ENCODE measurements around the gene DIS3L2.

Gene DIS3L2

DNA sequence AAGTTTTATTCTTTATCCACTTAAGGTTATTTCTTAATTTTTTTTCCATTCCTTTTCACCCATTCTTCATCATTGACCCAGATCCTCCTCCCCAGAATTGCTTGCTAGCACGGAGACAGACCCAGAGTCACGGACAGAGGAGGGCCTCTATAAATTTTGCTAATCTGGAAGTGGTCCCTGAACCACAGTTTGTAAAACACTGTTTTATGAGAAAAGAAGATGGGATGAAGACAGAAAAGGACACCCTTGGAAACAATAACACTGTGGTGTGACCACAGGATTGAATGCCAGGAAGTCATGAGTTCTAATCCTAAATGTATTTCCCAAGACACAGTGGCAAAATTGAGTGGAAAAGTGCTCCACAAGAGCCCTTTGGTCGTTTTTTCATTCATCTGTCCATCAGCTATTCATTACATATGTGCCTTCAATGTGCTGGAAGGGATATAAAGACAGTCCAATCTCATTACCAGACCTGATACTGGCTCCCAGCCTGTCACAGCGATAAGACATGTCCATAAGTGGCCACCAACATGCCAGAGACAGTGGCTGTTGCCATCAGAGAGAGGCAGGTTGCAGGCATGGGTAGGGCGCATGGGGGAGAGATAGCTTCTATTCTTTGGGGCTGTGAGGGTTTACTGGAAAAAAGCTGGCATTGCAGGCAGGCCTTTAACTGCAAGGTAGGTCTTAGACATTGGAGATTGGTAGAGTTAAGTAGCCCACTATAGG, 241.8 kb downstream of the DIS3L2 start:
- TF ChIP-seq, protein P1, sequence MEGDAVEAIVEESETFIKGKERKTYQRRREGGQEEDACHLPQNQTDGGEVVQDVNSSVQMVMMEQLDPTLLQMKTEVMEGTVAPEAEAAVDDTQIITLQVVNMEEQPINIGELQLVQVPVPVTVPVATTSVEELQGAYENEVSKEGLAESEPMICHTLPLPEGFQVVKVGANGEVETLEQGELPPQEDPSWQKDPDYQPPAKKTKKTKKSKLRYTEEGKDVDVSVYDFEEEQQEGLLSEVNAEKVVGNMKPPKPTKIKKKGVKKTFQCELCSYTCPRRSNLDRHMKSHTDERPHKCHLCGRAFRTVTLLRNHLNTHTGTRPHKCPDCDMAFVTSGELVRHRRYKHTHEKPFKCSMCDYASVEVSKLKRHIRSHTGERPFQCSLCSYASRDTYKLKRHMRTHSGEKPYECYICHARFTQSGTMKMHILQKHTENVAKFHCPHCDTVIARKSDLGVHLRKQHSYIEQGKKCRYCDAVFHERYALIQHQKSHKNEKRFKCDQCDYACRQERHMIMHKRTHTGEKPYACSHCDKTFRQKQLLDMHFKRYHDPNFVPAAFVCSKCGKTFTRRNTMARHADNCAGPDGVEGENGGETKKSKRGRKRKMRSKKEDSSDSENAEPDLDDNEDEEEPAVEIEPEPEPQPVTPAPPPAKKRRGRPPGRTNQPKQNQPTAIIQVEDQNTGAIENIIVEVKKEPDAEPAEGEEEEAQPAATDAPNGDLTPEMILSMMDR (conservative IDR thresholded peaks at IDR 0.05; ENCODE audit: low read depth): no peak
- POLR2A ChIA-PET (ENCODE audit: low non-redundant PET): no interaction called here
- no peak overlapping the region for H3K27ac ChIP-seq
- no peak for DNase-seq (ENCODE audit: low spot score)
- CTCF ChIA-PET: interaction anchor here (0.7 kb wide), 1 partner anchor 96 kb away, joined by 3 read pairs; no protein-coding TSS in a partner anchor

DNA sequence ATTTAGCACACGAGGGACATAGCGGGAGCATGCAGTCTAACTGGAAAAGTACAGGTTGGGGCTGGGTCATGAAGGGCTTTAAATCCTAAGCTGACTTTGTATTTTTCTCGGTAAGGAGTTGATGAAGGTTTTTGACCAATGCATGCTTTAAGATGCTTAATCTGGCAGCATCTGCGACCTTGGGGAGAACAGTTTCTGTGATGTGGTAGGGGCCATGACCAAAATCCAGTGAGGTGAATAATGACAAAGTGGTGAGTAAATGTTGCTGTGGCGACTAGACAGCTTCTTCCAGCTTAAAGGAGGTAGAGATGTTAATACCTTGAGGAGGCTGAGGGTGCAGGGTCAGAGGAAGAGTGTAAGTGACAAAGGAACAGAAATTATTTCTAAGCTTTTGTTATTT, 242.4 kb downstream of the DIS3L2 start:
- TF ChIP-seq, protein P1 (conservative IDR thresholded peaks at IDR 0.05; ENCODE audit: low read depth): no peak
- POLR2A ChIA-PET (ENCODE audit: low non-redundant PET): no interaction called here
- no peak for DNase-seq (ENCODE audit: low spot score)
- CTCF ChIA-PET: interaction anchor here (0.7 kb wide), 2 partner anchors 63 to 96 kb away, joined by 3 read pairs; no protein-coding TSS in a partner anchor
- no peak overlapping the region for H3K27ac ChIP-seq

DNA sequence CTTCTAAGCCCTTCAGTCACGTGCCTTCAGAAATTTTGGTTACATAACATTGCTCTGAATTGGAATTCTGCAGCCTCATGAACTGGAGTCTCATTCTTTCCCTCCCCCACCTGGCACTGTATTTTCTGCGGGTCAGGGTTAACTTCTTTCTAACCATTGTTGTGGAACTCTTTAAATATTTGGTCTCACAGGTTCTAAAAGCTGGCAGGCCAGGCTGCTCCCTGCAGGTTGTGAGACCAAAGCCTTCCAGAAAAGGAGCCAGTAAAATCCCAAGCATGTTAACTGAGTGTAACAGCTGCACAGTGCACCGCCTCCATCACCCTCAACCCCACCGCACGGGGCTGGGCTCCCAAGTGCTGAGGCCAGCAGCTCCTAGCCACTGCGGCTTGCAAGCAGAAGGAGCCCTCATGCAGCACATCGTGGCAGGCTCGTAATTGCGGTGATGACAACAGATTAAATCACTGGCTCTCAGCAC, 243.0 kb downstream of the DIS3L2 start:
- TF ChIP-seq, protein P1 (conservative IDR thresholded peaks at IDR 0.05; ENCODE audit: low read depth): no peak
- DNase-seq (ENCODE audit: low spot score): no peak
- ChIA-PET POLR2A (ENCODE audit: low non-redundant PET) (no interaction called here), CTCF (interaction anchor here (0.7 kb wide), 1 partner anchor 63 kb away, joined by 3 read pairs; no protein-coding TSS in a partner anchor)
- H3K27ac ChIP-seq: no peak overlapping the region

DNA sequence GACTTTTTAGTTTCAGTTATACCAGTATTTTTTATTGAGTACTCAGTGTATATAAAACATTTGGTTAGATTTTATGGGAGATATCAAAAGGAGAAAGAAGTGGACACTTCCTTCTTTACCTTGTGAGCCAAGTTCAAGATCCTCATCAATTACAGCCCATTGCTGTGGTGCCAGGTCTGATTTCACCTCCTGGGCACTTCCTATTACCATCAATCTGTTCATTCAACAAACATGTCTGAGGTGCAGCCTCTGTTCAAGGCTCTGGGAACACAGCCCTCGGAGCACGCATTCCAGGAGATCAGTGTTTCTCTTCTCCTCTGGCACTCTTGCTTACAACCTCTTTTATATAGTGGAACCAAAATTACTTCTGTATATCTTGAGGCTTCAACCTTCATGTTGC, 245.7 kb downstream of the DIS3L2 start:
- no peak overlapping the region for H3K27ac ChIP-seq
- CTCF ChIA-PET: interaction anchor here (0.6 kb wide), 1 partner anchor 15 kb away, joined by 6 read pairs; no protein-coding TSS in a partner anchor
- DNase-seq (ENCODE audit: low spot score): no peak
- POLR2A ChIA-PET (ENCODE audit: low non-redundant PET): no interaction called here
- TF ChIP-seq, protein P1 (conservative IDR thresholded peaks at IDR 0.05; ENCODE audit: low read depth): no peak

DNA sequence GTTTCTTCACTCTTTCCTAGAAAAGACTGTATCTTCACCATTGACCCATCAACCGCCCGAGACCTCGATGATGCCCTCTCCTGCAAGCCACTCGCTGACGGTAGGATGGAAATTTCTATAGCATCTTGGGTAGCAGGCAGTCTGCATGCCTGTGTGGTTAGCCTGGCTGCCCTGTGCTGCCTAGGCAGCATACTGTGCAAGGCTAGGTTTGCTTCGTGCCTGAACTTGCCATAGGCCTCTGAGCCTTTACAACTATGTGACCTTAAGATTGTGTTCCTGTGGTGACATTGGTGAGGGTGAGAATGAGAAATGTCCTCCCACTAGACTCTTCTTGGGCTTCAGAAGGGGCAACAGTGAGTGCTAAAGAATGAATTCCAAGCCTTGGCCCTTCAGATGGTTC, 248.8 kb downstream of the DIS3L2 start:
- no peak for DNase-seq (ENCODE audit: low spot score)
- no peak overlapping the region for H3K27ac ChIP-seq
- ChIA-PET POLR2A (ENCODE audit: low non-redundant PET) (no interaction called here), CTCF (interaction anchor here (0.7 kb wide), 1 partner anchor 89 kb away, joined by 3 read pairs; no protein-coding TSS in a partner anchor)
- TF ChIP-seq, protein P1 (conservative IDR thresholded peaks at IDR 0.05; ENCODE audit: low read depth): no peak

DNA sequence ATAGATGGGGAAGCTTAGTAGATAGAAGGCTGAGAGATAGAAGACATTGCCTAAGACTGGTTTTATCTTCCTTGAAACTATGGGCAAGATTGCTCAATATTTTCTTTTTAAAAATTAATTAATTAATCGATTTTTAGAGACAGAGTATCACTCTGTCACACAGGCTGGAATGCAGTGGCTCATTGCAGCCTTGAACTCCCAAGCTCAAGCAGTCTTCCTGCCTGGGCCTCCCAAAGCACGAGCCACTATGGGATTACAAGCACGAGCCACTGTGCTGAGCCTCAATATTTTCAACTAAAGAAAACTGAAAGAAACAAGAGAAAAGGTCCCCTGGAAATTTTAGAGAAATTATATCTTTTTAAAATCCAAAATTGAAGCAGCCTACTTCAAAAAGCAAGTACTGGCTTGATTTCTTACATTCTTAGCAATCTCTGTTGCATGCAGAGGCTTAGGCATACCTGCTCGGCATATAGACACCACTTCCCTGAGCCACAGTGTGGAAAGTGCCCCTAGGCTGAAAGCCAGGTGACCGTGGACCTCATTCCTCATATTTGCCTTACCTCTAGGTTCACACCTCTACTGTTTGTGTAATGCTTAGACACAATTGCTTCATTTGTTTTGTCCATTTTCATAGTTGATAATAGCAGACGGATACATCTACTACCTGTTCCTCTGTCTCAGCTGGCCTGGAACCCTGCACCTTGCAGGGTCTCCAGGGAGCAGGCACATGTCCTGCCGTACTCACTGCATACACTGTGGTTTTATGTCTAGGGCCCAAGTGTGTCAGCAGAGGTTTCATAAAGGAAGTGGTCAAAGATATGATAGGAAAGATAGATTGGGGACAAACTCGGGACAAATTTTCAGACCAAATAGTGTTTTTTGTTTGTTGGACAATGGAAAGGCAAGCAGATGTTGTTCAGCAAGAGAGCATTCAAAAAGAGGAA, 250.5 kb downstream of the DIS3L2 start:
- no peak overlapping the region for H3K27ac ChIP-seq
- CTCF ChIA-PET: no interaction called here
- POLR2A ChIA-PET (ENCODE audit: low non-redundant PET): no interaction called here
- DNase-seq (ENCODE audit: low spot score): no peak
- TF ChIP-seq, protein P1 (conservative IDR thresholded peaks at IDR 0.05; ENCODE audit: low read depth): no peak

Data from RWPE1 (cell line).